ENCODE data around the gene GRIN3B. TPM values are rescaled to one million over a fixed set of nuclear protein-coding genes. Genes with fewer than 3 reads are reported as not detected.

GRIN3B gene
- total RNA-seq, 1 experiment from 2014 or later, result not detected

GRCh38 chr19:1011831-1012333 lies 11.7 kb downstream of the GRIN3B start:
- DNase-seq (ENCODE audit: low read depth in 1 of 2, low spot score in 2 of 2), result no peak
- H3K36me3 ChIP-seq, result peaks cover 75% of the 10 kb centered on the region
- H3K27me3 ChIP-seq (replicated peaks), result no peaks in the 10 kb centered on the region
- H3K9me3 ChIP-seq (replicated peaks), result no peaks in the 10 kb centered on the region
- no peak overlapping the region for H3K4me3 ChIP-seq
- no peak overlapping the region for H3K27ac ChIP-seq
- H3K4me1 ChIP-seq (replicated peaks), result peaks cover 7% of the 10 kb centered on the region

- Histone ChIP-seq H3K4me1 (replicated peaks) (peaks cover 12% of the 10 kb centered on the region), H3K4me3 (no peak overlapping the region), H3K36me3 (peaks cover 75% of the 10 kb centered on the region), H3K27me3 (replicated peaks) (no peaks in the 10 kb centered on the region), H3K9me3 (replicated peaks) (no peaks in the 10 kb centered on the region), H3K27ac (no peak overlapping the region)
- DNase-seq (ENCODE audit: low read depth in 1 of 2, low spot score in 2 of 2), result no peak
These were observed 12.1 kb downstream of the GRIN3B start for GRCh38 chr19:1012334-1012733.

GRCh38 chr19:1013218-1013617 lies 13.0 kb downstream of the GRIN3B start:
- Histone ChIP-seq H3K36me3 (peaks cover 83% of the 10 kb centered on the region), H3K27me3 (replicated peaks) (no peaks in the 10 kb centered on the region), H3K9me3 (replicated peaks) (no peaks in the 10 kb centered on the region), H3K4me3 (no peak overlapping the region), H3K4me1 (replicated peaks) (peaks cover 21% of the 10 kb centered on the region), H3K27ac (no peak overlapping the region)
- no peak for DNase-seq (ENCODE audit: low read depth in 1 of 2, low spot score in 2 of 2)

- DNase-seq (ENCODE audit: low read depth in 1 of 2, low spot score in 2 of 2), result no peak
- H3K36me3 ChIP-seq, result peaks cover 83% of the 10 kb centered on the region
- H3K4me1 ChIP-seq (replicated peaks), result peaks cover 29% of the 10 kb centered on the region
- H3K4me3 ChIP-seq, result no peak overlapping the region
- H3K9me3 ChIP-seq (replicated peaks), result no peaks in the 10 kb centered on the region
- H3K27ac ChIP-seq, result no peak overlapping the region
- H3K27me3 ChIP-seq (replicated peaks), result no peaks in the 10 kb centered on the region
These were observed 14.2 kb downstream of the GRIN3B start for GRCh38 chr19:1014161-1015060.

- no peak for DNase-seq (ENCODE audit: low read depth in 1 of 2, low spot score in 2 of 2)
- Histone ChIP-seq H3K4me3 (no peak overlapping the region), H3K4me1 (replicated peaks) (peaks cover 37% of the 10 kb centered on the region), H3K27me3 (replicated peaks) (no peaks in the 10 kb centered on the region), H3K9me3 (replicated peaks) (no peaks in the 10 kb centered on the region; the same call in 1 of the 2 replicates), H3K36me3 (peaks cover 83% of the 10 kb centered on the region), H3K27ac (no peak overlapping the region)
These were observed 15.0 kb downstream of the GRIN3B start for GRCh38 chr19:1015061-1015781.

- H3K36me3 ChIP-seq, result peaks cover 82% of the 10 kb centered on the region
- no peak for DNase-seq (ENCODE audit: low read depth in 1 of 2, low spot score in 2 of 2)
- H3K27me3 ChIP-seq (replicated peaks), result no peaks in the 10 kb centered on the region
- peaks cover 40% of the 10 kb centered on the region for H3K4me1 ChIP-seq (replicated peaks)
- 0 out of 2 replicates have a peak overlapping the region, but pooled peaks have one; percentile 37 for H3K27ac ChIP-seq
- no peak overlapping the region for H3K4me3 ChIP-seq
- no peaks in the 10 kb centered on the region; the same call in 1 of the 2 replicates for H3K9me3 ChIP-seq (replicated peaks)
These were observed 15.8 kb downstream of the GRIN3B start for GRCh38 chr19:1015782-1016646.

GRCh38 chr19:1016647-1017114 lies 16.5 kb downstream of the GRIN3B start:
- H3K27ac ChIP-seq, result 0 out of 2 replicates have a peak overlapping the region, but pooled peaks have one; percentile 37
- peaks cover 41% of the 10 kb centered on the region for H3K4me1 ChIP-seq (replicated peaks)
- no peaks in the 10 kb centered on the region for H3K27me3 ChIP-seq (replicated peaks)
- H3K4me3 ChIP-seq, result no peak overlapping the region
- DNase-seq (ENCODE audit: low read depth in 1 of 2, low spot score in 2 of 2), result peak; percentile 42 to 70
- H3K36me3 ChIP-seq, result peaks cover 80% of the 10 kb centered on the region
- H3K9me3 ChIP-seq (replicated peaks), result no peaks in the 10 kb centered on the region; the same call in 1 of the 2 replicates

GRCh38 chr19:1017115-1017905 lies 17.1 kb downstream of the GRIN3B start:
- H3K36me3 ChIP-seq, result peaks cover 74% of the 10 kb centered on the region
- H3K9me3 ChIP-seq (replicated peaks), result no peaks in the 10 kb centered on the region; the same call in 1 of the 2 replicates
- no peak overlapping the region for H3K4me3 ChIP-seq
- no peak overlapping the region for H3K27ac ChIP-seq
- H3K27me3 ChIP-seq (replicated peaks), result no peaks in the 10 kb centered on the region
- H3K4me1 ChIP-seq (replicated peaks), result peaks cover 43% of the 10 kb centered on the region
- DNase-seq (ENCODE audit: low read depth in 1 of 2, low spot score in 2 of 2), result no peak

- Histone ChIP-seq H3K27me3 (replicated peaks) (no peaks in the 10 kb centered on the region), H3K27ac (no peak overlapping the region), H3K4me1 (replicated peaks) (peaks cover 43% of the 10 kb centered on the region), H3K9me3 (replicated peaks) (no peaks in the 10 kb centered on the region; the same call in 1 of the 2 replicates), H3K4me3 (no peak overlapping the region), H3K36me3 (peaks cover 69% of the 10 kb centered on the region)
- DNase-seq (ENCODE audit: low read depth in 1 of 2, low spot score in 2 of 2), result no peak
These were observed 17.7 kb downstream of the GRIN3B start for GRCh38 chr19:1017906-1018305.

GRCh38 chr19:1018393-1018792 lies 18.2 kb downstream of the GRIN3B start:
- Histone ChIP-seq H3K27ac (no peak overlapping the region), H3K36me3 (peaks cover 64% of the 10 kb centered on the region), H3K4me3 (no peak overlapping the region), H3K9me3 (replicated peaks) (no peaks in the 10 kb centered on the region; the same call in 1 of the 2 replicates), H3K4me1 (replicated peaks) (peaks cover 43% of the 10 kb centered on the region), H3K27me3 (replicated peaks) (no peaks in the 10 kb centered on the region)
- no peak for DNase-seq (ENCODE audit: low read depth in 1 of 2, low spot score in 2 of 2)

- DNase-seq (ENCODE audit: low read depth in 1 of 2, low spot score in 2 of 2), result no peak
- no peaks in the 10 kb centered on the region; the same call in 1 of the 2 replicates for H3K9me3 ChIP-seq (replicated peaks)
- peaks cover 58% of the 10 kb centered on the region for H3K36me3 ChIP-seq
- no peak overlapping the region for H3K27ac ChIP-seq
- H3K27me3 ChIP-seq (replicated peaks), result no peaks in the 10 kb centered on the region
- H3K4me3 ChIP-seq, result peak overlapping the region; percentile 95; the same call in 1 of the 2 replicates
- peaks cover 43% of the 10 kb centered on the region for H3K4me1 ChIP-seq (replicated peaks)
These were observed 18.9 kb downstream of the GRIN3B start for GRCh38 chr19:1018932-1019615.

GRCh38 chr19:1019616-1019961 lies 19.4 kb downstream of the GRIN3B start:
- Histone ChIP-seq H3K27me3 (replicated peaks) (no peaks in the 10 kb centered on the region), H3K27ac (no peak overlapping the region), H3K4me3 (peak overlapping the region; percentile 95), H3K9me3 (replicated peaks) (no peaks in the 10 kb centered on the region; the same call in 1 of the 2 replicates), H3K4me1 (replicated peaks) (peaks cover 43% of the 10 kb centered on the region), H3K36me3 (peaks cover 52% of the 10 kb centered on the region)
- no peak for DNase-seq (ENCODE audit: low read depth in 1 of 2, low spot score in 2 of 2)

All from SJSA1 (cell line).